HG02943 (cell line): ENCODE data around the gene ANKRD31.

ENCODE experiments used
- ATAC-seq: cut with Tn5 transposase; IDR thresholded peaks from one replicate; pipeline ENCODE4 v1.9.1; 2021; ENCODE audit warnings: mild to moderate bottlenecking, low read depth, moderate library complexity; ENCODE audit not compliant: unreplicated experiment

The ANKRD31 gene

GRCh38 chr5:75062925-75063531 is 173.7 kb downstream of the ANKRD31 start:
- no peak for ATAC-seq

GRCh38 chr5:75059912-75060545 is 176.6 kb downstream of the ANKRD31 start:
- no peak for ATAC-seq

- no peak for ATAC-seq
These were observed 177.6 kb downstream of the ANKRD31 start for GRCh38 chr5:75058986-75059535.

DNA sequence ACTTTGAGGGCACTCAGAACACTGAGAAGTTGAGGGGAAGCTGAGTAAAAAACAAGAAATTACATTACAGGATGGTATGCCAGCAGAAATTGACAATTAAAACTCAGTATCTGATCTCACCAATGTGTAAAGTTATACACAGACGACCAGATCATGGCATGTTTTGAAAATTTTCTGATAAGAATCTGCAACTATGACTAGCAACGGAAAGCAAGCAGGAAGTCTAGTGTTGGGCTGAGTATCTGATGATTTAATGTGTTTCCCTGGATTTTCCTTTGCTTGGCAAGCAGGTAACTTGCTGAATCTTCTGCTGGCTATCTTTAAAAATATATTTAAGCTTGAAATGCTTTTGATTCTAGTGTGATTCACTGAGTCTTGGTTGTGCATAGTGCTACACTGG is 179.1 kb downstream of the ANKRD31 start:
- no peak for ATAC-seq

DNA sequence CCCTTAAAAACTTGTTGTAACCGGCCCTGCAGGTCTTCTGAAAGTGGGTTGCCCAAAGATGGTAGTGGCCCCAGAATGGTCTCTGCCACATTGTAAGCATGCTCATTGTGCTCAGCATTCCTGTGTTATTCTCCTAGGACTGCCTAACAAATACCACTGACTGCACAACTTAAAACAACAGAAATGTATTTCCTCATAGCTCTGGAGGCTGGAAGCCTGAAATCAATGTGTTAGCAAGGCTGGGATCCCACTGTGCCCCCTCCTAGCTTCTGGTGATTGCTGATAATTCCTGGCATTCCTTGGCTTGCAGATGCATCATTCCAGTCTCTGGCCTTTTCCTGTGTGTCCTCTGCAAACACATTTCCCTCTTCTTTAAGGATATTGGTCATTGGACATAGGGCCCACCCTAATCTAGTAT is 180.9 kb downstream of the ANKRD31 start:
- no peak for ATAC-seq

DNA sequence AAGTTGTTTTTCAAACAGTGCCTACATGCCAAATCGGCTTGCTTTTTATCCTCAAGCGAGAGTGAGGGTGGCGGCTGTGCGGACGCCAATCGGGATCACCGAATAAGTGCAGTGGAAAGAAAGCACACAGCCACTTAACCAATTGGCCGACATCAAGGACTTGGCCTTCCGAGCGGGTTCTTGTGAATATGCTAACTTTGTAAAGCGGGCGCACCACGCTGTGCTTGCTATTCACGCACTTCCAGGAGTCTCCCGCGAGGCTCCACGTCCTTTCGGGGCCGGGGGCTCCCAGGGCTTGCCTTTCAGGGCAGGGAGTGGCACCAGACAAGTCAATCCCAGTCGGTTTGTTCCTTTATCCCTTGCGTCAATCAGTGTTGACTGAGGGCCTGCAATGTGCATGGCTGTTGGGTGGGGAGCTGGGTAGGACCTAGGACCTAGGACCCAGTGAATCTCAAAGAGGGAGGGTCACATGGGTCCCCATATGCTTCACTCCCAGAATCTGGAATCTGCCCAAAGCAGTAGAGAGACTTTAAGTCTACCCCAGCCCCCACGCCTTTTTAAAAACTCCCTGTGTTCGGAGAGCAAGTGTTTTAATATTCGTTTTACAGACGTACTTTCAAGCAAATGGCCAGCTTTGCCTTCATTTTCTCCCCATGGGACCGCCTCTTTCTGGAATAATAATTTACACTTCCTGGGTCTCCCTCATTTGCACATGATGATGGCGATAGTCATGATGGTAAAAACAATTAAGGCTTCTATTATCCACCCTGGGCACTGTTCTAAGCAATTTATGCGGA is 182.3 kb downstream of the ANKRD31 start:
- no peak for ATAC-seq

DNA sequence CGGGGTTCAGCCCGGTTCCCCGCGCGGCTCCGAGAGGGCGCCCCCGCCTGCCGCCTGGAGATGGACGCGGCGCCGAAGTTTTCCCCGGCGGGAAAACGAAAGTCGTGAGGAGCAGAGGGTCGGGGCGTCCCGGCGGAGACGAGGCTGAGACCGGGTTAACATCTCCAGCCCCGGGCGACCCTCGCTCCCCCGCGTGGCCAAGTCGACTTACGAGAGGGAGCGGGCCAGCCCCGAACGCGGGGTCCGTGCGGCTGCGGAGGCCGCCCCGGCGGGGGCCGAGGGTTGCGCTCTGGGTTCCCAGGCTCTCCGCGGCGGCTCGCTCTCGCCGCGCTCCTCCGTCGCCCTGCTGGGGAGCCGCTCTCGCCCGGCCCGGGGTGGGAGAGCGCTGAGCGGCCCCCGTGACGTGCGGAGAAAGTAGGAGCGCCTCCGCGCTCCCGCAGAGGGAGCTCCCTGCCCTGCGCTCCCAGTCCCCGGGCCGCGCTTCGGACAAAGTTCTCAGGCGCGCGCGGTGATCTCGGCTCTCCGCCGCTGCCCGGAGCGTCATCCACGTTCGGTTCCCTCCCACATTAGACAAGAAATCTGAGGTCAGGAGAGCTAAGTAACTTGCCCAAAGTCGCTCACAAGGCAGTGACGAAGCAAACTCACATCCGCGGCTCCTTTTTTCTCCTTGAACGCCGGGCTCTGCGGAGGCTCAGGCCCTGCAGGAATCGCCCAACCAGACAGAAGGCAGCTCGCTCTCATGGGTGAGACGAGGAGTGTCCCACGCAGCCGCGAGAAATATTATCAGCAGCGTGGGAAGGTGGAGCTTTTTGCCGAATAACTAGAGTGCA is 183.2 kb downstream of the ANKRD31 start:
- no peak for ATAC-seq

DNA sequence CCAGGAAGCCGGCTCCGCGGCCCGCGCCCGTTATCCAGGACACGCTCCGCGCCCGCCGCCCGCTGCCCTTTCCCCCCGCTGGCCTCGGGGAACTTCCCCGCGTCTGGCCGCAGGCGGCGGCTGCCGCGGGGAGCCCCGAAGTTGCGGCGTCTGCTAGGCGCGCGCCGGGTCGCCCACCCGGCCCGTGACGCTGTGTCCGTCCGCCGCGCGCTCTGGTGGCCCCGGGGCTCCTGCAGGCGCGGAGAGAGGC is 183.7 kb downstream of the ANKRD31 start:
- ATAC-seq: no peak

DNA sequence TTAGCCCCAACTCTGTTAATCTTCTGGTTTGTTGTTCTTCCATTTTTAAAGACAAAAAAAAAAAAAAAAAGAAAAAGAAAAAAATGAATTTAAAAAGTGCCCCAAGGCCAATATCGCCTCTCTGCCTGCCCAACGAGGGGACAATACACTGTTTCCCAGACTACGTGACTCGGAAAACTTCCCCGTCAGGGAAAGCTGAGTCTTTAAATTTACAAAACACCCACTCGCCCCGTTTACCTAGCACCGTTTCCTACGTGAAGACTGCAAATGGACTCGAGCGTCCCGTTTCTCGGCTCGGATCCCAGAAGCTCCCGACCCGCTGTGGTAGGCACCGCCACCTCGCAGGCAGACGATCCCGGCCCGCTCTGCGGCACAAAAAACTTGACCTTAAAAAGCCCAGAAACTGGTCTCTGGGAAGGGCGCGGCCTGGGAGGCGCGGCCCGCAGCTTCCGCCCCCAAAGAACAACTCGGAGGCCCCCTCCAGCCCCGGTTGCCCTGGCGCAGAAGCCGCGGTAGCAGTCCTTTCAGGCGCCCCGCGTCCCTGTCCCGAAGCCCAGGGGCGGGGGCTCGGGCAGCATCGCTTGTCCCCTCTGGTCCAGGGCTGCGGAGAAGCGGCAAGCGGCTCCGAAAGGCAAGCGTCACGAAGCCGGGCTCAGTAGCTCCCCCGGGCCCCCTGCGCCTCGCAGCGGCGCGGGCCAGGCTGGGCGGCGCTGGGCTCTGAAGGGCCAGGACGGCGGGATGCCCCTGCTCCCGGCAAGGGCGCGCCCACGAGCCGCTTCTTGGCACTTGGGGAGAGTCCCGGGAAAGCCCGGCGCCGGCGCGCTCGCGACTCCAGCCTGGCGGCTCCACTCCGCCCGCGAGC is 184.3 kb downstream of the ANKRD31 start, which contains the start of gene GCNT4:
TSS of gene GCNT4 (minus strand) at position 367 of the 862 bp plus-strand sequence. CDS start 22,521 bp downstream, outside the sequence.
- ATAC-seq: no peak

DNA sequence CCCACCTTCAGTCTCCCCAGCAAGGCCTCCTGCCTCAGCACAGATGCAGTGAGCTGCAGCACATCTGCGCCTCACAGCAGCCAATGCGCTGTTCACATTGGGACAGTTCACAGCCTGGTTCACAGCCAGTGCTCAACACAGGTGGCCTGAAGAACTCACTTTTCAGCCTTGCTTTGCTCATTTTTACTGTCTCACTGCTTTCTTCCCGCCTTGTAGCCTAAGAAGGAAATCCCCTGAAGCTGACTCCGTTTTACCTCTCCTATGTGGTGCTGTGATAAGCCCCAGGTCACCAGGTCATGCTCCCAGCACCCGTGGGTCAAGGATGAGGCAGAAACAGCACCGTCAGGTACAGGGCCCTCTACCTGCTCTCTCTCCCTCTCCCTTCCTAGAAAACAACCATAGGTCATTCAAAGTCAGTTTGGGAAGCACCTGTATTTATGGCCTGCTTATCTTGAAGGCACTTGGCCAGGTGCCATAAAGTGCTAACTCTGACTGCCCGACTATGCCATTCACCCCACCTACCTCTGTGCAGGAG is 185.4 kb downstream of the ANKRD31 start:
- no peak for ATAC-seq

GRCh38 chr5:75050415-75050814 is 186.3 kb downstream of the ANKRD31 start:
- ATAC-seq: no peak

DNA sequence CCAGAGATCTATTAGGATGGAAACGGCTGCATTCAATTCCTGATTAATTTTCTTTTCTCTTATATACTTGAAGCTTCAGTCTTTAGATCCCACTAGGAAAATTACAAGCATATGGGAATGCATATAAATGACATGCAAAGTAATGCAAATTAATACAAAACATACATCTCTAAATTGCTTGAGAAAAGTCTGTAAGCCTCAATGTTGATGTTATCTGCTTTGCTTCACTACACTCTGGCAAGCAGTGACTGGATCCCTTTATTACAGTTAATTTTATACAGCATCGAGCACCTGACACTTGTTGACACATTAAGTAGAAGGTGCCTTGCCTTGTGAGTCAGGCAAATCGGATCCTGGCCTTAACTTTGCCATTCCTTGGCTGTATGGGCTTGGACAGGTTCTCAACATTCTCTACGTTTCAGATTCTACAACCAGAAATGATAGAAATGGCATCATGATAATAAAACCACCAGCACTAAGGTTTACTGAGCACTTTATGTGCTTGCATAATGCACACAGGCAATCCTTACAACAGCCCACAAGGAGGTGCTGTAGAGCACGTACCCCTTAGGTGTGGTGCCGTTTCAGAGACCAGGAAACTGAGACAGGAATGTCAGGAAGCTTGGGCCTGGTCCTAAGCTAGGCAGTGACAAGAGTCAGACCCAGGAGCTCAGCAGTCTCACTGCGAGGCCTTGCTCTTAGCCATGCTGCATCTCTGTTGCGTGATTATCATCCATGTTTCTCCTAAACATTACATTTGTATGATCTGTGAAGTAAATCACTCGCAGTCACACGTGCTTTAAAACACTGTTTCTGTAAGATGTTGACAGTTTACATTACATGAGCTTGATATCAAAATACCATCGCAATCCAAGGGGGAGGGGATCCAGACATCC is 187.0 kb downstream of the ANKRD31 start:
- ATAC-seq: no peak

DNA sequence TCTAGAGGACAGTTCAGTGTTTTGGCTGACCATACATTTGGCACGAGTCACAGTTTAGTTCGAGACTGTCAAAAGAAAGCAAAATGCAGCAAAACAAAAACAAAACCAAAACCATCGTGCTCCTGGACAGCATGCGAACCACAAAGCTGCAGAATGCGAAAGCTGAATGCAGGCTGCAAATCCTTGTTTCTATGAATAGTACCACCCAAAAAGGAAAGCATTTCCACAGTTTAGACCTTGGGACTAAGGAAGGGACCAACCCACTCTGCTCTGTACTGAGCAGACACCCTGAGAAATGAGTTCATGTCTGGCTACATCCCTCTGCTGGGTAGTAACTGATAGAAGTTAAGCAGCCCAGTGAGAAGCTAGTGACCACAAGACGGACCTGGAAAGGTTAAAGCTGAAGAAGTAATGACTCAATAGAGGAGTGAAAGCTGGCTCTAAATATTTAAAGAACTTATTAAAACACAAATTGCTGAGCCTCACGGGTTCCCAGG is 188.2 kb downstream of the ANKRD31 start:
- ATAC-seq: no peak

DNA sequence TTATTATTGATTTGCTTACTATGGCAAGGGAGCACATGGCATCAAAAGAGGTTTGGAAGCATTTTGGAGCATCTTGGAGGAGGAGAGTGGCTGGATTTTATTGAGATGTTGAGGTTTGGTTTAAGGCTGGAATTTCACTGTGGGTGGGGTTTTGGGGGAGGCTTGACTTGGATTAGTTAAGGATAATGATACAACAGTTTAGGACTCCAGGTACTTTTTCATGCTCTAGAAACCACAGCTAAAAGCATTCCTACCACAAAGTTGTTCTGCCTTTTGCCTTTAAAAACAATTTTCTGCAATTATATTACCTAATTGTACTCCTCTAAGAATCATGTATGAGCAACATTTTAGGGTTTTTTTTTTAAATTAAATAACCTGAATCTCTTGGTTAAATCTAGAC is 189.3 kb downstream of the ANKRD31 start:
- no peak for ATAC-seq

- no peak for ATAC-seq
These were observed 190.1 kb downstream of the ANKRD31 start for GRCh38 chr5:75046366-75047142.

DNA sequence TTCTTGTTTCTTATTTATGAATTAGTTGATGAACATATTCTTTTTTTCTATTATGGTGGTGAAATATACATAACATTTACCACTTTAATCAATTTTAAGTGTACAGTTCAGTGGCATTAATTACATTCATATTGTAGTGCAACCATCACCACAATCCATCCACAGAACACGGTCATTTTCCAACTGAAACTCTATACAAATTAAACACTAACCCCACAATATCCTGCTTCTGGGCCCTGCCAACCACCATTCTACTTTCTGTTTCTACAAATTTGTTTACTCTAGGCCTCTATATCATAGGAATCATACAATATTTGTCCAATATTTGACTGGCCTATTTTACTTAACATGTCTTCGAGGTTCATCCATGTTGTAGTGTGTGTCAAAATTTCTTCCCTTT is 191.6 kb downstream of the ANKRD31 start:
- no peak for ATAC-seq

DNA sequence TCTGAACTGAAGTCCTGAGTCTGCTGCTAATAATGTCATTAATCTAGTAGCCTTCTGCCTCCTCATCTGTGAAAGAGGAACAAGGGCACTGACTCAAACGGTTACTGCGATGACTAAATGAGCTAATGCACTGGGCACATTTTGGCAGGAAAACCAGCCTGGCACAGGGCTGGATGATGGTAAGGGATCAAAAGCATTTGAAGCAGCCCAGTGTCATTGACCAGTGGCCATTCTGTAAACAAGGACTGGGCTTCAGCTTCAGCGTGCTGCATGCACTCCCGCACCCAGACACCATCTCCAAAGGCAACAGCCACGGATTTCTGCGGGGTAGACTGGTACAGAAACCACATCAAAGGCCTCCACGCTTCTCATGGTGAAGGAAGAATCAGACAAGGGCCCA is 192.3 kb downstream of the ANKRD31 start:
- ATAC-seq: no peak
